Ishikawa (cell line): Measurements from ENCODE around the gene AUTS2.

ENCODE experiments used
- CEBPB ChIP-seq: IDR thresholded peaks from 2 replicates; pipeline ENCODE4 v1.6.1; 2012
- EP300 ChIP-seq: IDR thresholded peaks from 2 replicates; pipeline ENCODE4 v1.6.1; 2012; ENCODE audit warnings: borderline replicate concordance
- TAF1 ChIP-seq: IDR thresholded peaks from 2 replicates; pipeline ENCODE4 v1.6.1; 2012; ENCODE audit warnings: low read depth, mild to moderate bottlenecking
- TCF12 ChIP-seq: IDR thresholded peaks from 2 replicates; pipeline ENCODE4 v1.6.1; 2012; ENCODE audit warnings: low read depth
- YY1 ChIP-seq: IDR thresholded peaks from 2 replicates; pipeline ENCODE4 v1.6.1; 2012; ENCODE audit warnings: low read depth
- TF ChIP-seq, protein P1 (sequence below): IDR thresholded peaks from 2 replicates; pipeline ENCODE4 v1.6.1; 2012

DNA sequence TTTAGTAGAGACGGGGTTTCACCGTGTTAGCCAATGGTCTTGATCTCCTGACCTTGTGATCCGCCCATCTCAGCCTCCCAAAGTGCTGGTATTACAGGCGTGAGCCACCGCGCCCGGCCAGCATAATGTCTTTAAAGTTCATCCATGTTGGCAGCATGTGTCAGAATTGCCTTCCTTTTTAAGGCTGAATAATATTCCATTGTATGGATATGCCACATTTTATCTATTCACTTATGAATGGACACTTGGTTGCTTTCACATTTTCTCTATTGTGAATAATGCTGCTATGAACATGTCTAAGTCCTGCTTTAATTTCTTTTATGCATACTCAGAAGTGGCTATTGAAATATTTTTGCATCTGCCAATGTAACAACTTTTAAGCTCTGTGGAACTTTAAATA is 779.7 kb downstream of the AUTS2 start:
- no peak for TF ChIP-seq YY1
- TF ChIP-seq CEBPB, result no peak
- TF ChIP-seq EP300, result no peak
- TF ChIP-seq, protein P1, sequence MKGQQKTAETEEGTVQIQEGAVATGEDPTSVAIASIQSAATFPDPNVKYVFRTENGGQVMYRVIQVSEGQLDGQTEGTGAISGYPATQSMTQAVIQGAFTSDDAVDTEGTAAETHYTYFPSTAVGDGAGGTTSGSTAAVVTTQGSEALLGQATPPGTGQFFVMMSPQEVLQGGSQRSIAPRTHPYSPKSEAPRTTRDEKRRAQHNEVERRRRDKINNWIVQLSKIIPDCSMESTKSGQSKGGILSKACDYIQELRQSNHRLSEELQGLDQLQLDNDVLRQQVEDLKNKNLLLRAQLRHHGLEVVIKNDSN, result no peak
- no peak for TF ChIP-seq TAF1
- no peak for TF ChIP-seq TCF12
